GM21390 (cell line): Measurements from ENCODE around the gene MRPL19.
A peak's percentile ranks its signal among the peaks of the same experiment; 100 is the strongest.

ENCODE experiments used
- ATAC-seq: cut with Tn5 transposase; IDR thresholded peaks from one replicate; pipeline ENCODE4 v1.9.1; 2021; ENCODE audit not compliant: unreplicated experiment

MRPL19 gene

GRCh38 chr2:75646583-75647425 lies at the start of gene MRPL19:
MRPL19 (plus strand) TSS chr2:75646783; CDS start chr2:75646808, 25 bp downstream.
- peak; percentile 97 for ATAC-seq

GRCh38 chr2:75596784-75597183 lies 49.8 kb upstream of the MRPL19 start:
- ATAC-seq: no peak

GRCh38 chr2:75597949-75598348 lies 48.6 kb upstream of the MRPL19 start:
- ATAC-seq: no peak

- no peak for ATAC-seq
Measured at GRCh38 chr2:75598589-75599155, 47.9 kb upstream of the MRPL19 start.

GRCh38 chr2:75600461-75601011 lies 46.0 kb upstream of the MRPL19 start:
- no peak for ATAC-seq

GRCh38 chr2:75602724-75603342 lies 43.8 kb upstream of the MRPL19 start:
- ATAC-seq: no peak

- no peak for ATAC-seq
Measured at GRCh38 chr2:75603477-75603876, 43.1 kb upstream of the MRPL19 start.

- no peak for ATAC-seq
Measured at GRCh38 chr2:75604484-75604883, 42.1 kb upstream of the MRPL19 start.

GRCh38 chr2:75605770-75606529 lies 40.6 kb upstream of the MRPL19 start:
- ATAC-seq: no peak

GRCh38 chr2:75606761-75607399 lies 39.7 kb upstream of the MRPL19 start:
- no peak for ATAC-seq

- no peak for ATAC-seq
Measured at GRCh38 chr2:75607400-75607798, 39.2 kb upstream of the MRPL19 start.

- no peak for ATAC-seq
Measured at GRCh38 chr2:75607988-75608683, 38.4 kb upstream of the MRPL19 start.

GRCh38 chr2:75608684-75609333 lies 37.8 kb upstream of the MRPL19 start:
- ATAC-seq: peak; percentile 83

GRCh38 chr2:75609334-75609689 lies 37.3 kb upstream of the MRPL19 start:
- ATAC-seq: no peak

- ATAC-seq: no peak
Measured at GRCh38 chr2:75609937-75610508, 36.6 kb upstream of the MRPL19 start.

GRCh38 chr2:75610671-75611070 lies 35.9 kb upstream of the MRPL19 start:
- no peak for ATAC-seq

- no peak for ATAC-seq
Measured at GRCh38 chr2:75612108-75612861, 34.3 kb upstream of the MRPL19 start.

GRCh38 chr2:75612862-75613243 lies 33.7 kb upstream of the MRPL19 start:
- no peak for ATAC-seq
